ENCODE results near the gene SMC1B.
"Not testable (repeated sequence)": the region's sequence is repeated elsewhere in the genome, so short reads cannot be mapped to it uniquely, and the experiment has no call there.

The SMC1B gene

GRCh38 chr22:45296628-45297297 lies 116.6 kb downstream of the SMC1B start:
- no peak for DNase-seq (ENCODE audit: low spot score)

GRCh38 chr22:45295492-45295891 lies 117.9 kb downstream of the SMC1B start:
- no peak for DNase-seq (ENCODE audit: low spot score)

GRCh38 chr22:45295004-45295403 lies 118.4 kb downstream of the SMC1B start:
- DNase-seq (ENCODE audit: low spot score) = not testable (repeated sequence)
